Activated CD4-positive, alpha-beta memory T cell treated with anti-CD3 and anti-CD28 coated beads, Interleukin-2, amount 10 ng/mL, durations not matched to agents 7 days and 5 days (primary cell): ENCODE measurements around the gene MAPK13. TPM values are rescaled to one million over a fixed set of nuclear protein-coding genes. Genes with fewer than 3 reads are reported as not detected.
A peak's percentile ranks its signal among the peaks of the same experiment; 100 is the strongest.
"Not testable (repeated sequence)": the region's sequence is repeated elsewhere in the genome, so short reads cannot be mapped to it uniquely, and the experiment has no call there.

Source experiments
- CTCF ChIA-PET: fragments of 350-600 bp; sonication (Branson Sonifier 250); formaldehyde crosslinking; loops from one replicate; lab custom pipeline; 2021; ENCODE audit warnings: antibody characterized with exemption, inconsistent platforms; lab: Charles Lee
- POLR2A ChIA-PET: fragments of 350-600 bp; sonication (Branson Sonifier 250); formaldehyde crosslinking; loops from one replicate; lab custom pipeline; 2021; ENCODE audit warnings: antibody characterized with exemption; lab: Charles Lee
- DNase-seq: peaks from one replicate; pipeline ENCODE4 v3.0.0-alpha.2; 2020
- H3K27ac Mint-ChIP-seq: one replicate; pipeline ENCODE4 v1.8.0; 2021; ENCODE audit warnings: mild to moderate bottlenecking, mixed read lengths
- H3K27me3 Mint-ChIP-seq: one replicate; pipeline ENCODE4 v1.8.0; 2021; ENCODE audit warnings: mixed read lengths
- H3K36me3 Mint-ChIP-seq: one replicate; pipeline ENCODE4 v1.8.0; 2021; ENCODE audit warnings: low read depth, mixed read lengths
- H3K4me1 Mint-ChIP-seq: one replicate; pipeline ENCODE4 v1.8.0; 2021; ENCODE audit warnings: mixed read lengths
- H3K4me3 Mint-ChIP-seq: one replicate; pipeline ENCODE4 v1.8.0; 2021; ENCODE audit warnings: mild to moderate bottlenecking, mixed read lengths
- H3K9me3 Mint-ChIP-seq: one replicate; pipeline ENCODE4 v1.8.0; 2021; ENCODE audit warnings: mixed read lengths
- total RNA-seq, 2 experiments: library from RNA; stranded (reverse); gene quantifications; one replicate each; pipeline ENCODE4 v1.2.3, GENCODE V29; 2021

MAPK13 gene
- 10 to 100 TPM; 53.7 to 56.2 TPM for total RNA-seq

DNA sequence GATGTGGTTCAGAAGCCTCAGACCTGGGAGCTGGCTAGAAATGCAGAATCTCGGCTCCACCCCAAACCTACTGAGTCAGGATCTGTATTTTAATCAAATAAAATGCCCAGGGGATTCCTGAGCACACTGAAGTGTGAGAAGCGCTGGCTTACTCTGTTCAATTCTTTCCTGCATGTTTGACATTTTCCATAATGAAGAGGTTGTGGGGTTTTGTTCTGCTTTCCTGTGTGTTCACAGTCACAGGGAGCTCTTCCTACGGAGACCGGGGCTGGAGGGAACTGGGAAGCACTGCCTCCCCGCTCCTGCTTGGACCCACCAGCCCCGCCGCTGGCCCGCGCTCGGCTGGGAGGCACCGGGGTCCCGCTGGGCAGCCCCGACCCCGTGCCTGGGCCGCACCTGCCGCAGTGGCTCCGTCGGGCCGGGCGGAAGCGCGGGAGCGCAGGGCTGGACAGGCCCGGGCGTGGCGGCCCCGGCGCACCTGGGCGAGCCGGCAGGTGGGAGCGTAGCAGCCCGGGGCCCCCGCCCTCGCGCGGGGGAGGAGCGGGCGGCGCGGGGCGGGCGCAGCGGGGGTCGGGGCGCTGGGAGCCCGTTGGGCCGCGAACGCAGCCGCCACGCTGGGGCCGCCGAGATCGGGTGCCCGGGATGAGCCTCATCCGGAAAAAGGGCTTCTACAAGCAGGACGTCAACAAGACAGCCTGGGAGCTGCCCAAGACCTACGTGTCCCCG, at the start of gene MAPK13:
Gene MAPK13 (plus strand): TSS at position 573 of the 726 bp plus-strand sequence. CDS start 70 bp downstream, at position 643.
- ChIA-PET POLR2A (interaction anchor here (1.0 to 5.3 kb wide), 9 partner anchors 9 to 102 kb away, joined by 4 to 148 read pairs (median 10); partner anchors contain the start of genes BRPF3 and MAPK14), CTCF (interaction anchor here (0.7 to 5.9 kb wide), 6 partner anchors 8 to 65 kb away, joined by 3 to 47 read pairs (median 4); no protein-coding TSS in a partner anchor)
- Mint-ChIP-seq H3K4me1 (peaks cover 56% of the 10 kb centered on the region), H3K4me3 (peak within 1 kb of the TSS; percentile 86), H3K9me3 (no peaks in the 10 kb centered on the region), H3K27me3 (no peaks in the 10 kb centered on the region), H3K36me3 (peaks cover 18% of the 10 kb centered on the region), H3K27ac (peak within 1 kb of the TSS; percentile 93)
- peak; percentile 39 for DNase-seq

DNA sequence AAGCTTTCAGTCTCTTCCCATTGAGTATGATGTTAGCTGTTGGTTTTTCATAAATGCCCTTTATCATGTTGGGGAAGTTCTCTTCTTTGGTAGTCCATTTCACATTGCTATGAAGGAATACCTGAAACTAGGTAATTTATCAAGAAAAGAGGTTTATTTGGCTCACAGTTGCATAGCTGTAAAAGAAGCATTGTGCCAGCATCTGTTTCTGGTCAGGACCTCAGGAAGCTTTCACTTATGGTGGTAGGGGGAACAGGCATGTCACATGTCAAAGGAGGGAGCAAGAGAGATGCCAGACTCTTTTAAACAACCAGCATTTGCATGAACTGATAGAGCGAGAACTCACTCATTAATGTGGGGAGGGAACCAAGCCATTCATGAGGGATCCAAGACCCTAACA, 48.0 kb upstream of the MAPK13 start:
- H3K27ac Mint-ChIP-seq = no peak overlapping the region

DNA sequence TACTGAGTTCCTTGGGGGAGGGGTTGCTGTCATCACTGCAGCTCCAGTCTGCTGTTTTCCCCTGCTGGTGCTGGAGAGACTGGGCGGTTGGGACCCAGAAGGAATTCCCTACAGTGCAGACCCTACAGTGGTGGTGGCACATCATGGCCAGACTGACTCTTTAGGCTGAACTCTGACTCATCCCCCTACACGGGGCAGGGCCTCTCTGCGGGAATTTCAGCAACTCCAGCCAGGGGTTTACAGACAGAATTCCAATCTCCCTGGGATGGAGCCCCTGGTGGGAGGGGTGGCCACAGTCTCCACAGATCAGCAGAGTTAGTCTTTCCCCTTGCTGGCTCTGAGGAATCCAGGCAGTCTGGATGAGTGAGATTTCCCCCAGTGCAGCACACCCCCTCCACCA, 46.9 kb upstream of the MAPK13 start:
- CTCF ChIA-PET = interaction anchor here (1.2 kb wide), 1 partner anchor 54 kb away, joined by 3 read pairs; no protein-coding TSS in a partner anchor
- no peak for DNase-seq
- H3K4me1 Mint-ChIP-seq = peaks cover 2% of the 10 kb centered on the region
- no peak overlapping the region for H3K4me3 Mint-ChIP-seq
- no peak overlapping the region for H3K27ac Mint-ChIP-seq
- peaks cover 7% of the 10 kb centered on the region for H3K9me3 Mint-ChIP-seq
- H3K36me3 Mint-ChIP-seq = peaks cover 85% of the 10 kb centered on the region
- POLR2A ChIA-PET = no interaction called here
- no peaks in the 10 kb centered on the region for H3K27me3 Mint-ChIP-seq

More for the DNA sequence above, 48.0 kb upstream of the MAPK13 start:
- H3K36me3 Mint-ChIP-seq = peaks cover 84% of the 10 kb centered on the region
- ChIA-PET POLR2A (no interaction called here), CTCF (interaction anchor here (0.6 to 1.8 kb wide), 2 partner anchors 13 to 335 kb away, joined by 4 to 6 read pairs; no protein-coding TSS in a partner anchor)
- no peaks in the 10 kb centered on the region for H3K27me3 Mint-ChIP-seq
- peaks cover 7% of the 10 kb centered on the region for H3K9me3 Mint-ChIP-seq
- no peak overlapping the region for H3K4me3 Mint-ChIP-seq
- DNase-seq = no peak
- H3K4me1 Mint-ChIP-seq = peaks cover 2% of the 10 kb centered on the region

- H3K4me3 Mint-ChIP-seq, POLR2A ChIA-PET, CTCF ChIA-PET, H3K4me1 Mint-ChIP-seq, H3K27me3 Mint-ChIP-seq, H3K27ac Mint-ChIP-seq, DNase-seq, H3K9me3 Mint-ChIP-seq: not testable (repeated sequence)
- peaks cover 56% of the 10 kb centered on the region for H3K36me3 Mint-ChIP-seq
Measured at GRCh38 chr6:36088204-36088603, 42.1 kb upstream of the MAPK13 start.

DNA sequence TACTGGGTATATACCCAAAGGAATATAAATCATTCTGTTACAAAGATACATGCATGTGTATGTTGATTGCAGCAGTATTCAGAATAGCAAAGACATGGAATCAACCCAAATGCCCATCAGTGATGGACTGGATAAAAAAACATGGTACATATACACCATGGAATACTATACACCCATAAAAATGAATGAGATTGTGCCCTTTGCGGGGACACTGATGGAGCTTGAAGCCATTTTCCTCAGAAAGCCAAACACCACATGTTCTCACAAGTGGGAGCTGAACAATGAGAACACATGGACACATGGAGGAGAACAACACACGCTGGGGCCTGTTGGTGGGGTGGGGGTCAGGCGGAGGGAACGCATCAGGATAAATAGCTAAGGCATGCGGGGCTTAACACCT, 41.3 kb upstream of the MAPK13 start:
- CTCF ChIA-PET = no interaction called here
- Mint-ChIP-seq H3K4me3 (no peak overlapping the region), H3K9me3 (peaks cover 4% of the 10 kb centered on the region), H3K27me3 (no peaks in the 10 kb centered on the region), H3K4me1 (no peaks in the 10 kb centered on the region), H3K27ac (no peak overlapping the region), H3K36me3 (peaks cover 47% of the 10 kb centered on the region)
- DNase-seq = no peak
- POLR2A ChIA-PET = interaction anchor here (5.7 kb wide), 1 partner anchor 61 kb away, joined by 29 read pairs; the partner anchor contains the start of gene MAPK14

- ChIA-PET POLR2A (interaction anchor here (0.8 to 5.7 kb wide), 7 partner anchors 7 to 101 kb away, joined by 3 to 48 read pairs (median 6); partner anchors contain the start of gene MAPK14), CTCF (interaction anchor here (0.7 to 8.9 kb wide), 22 partner anchors 9 to 357 kb away, joined by 3 to 142 read pairs (median 5); partner anchors contain the start of genes ARMC12 and MAPK14)
- no peaks in the 10 kb centered on the region for H3K27me3 Mint-ChIP-seq
Measured at GRCh38 chr6:36094238-36094637, 36.1 kb upstream of the MAPK13 start.

GRCh38 chr6:36094753-36095496, 35.4 kb upstream of the MAPK13 start:
- CTCF ChIA-PET = interaction anchor here (0.7 to 8.9 kb wide), 34 partner anchors 9 to 358 kb away, joined by 3 to 142 read pairs (median 4); partner anchors contain the start of genes ARMC12, MAPK13, MAPK14 and SLC26A8
- H3K27ac Mint-ChIP-seq = no peak overlapping the region
- H3K36me3 Mint-ChIP-seq = peaks cover 47% of the 10 kb centered on the region
- H3K4me3 Mint-ChIP-seq = no peak overlapping the region
- no peaks in the 10 kb centered on the region for H3K9me3 Mint-ChIP-seq
- DNase-seq = peak; percentile 82
- H3K27me3 Mint-ChIP-seq = no peaks in the 10 kb centered on the region
- peaks cover 25% of the 10 kb centered on the region for H3K4me1 Mint-ChIP-seq
- POLR2A ChIA-PET = interaction anchor here (0.7 to 3.3 kb wide), 8 partner anchors 8 to 100 kb away, joined by 3 to 48 read pairs (median 4); partner anchors contain the start of gene MAPK14

More at GRCh38 chr6:36094238-36094637, 36.1 kb upstream of the MAPK13 start:
- Mint-ChIP-seq H3K27ac (no peak overlapping the region), H3K9me3 (no peaks in the 10 kb centered on the region), H3K36me3 (peaks cover 42% of the 10 kb centered on the region), H3K4me3 (no peak overlapping the region), H3K4me1 (peaks cover 18% of the 10 kb centered on the region)
- DNase-seq = no peak

DNA sequence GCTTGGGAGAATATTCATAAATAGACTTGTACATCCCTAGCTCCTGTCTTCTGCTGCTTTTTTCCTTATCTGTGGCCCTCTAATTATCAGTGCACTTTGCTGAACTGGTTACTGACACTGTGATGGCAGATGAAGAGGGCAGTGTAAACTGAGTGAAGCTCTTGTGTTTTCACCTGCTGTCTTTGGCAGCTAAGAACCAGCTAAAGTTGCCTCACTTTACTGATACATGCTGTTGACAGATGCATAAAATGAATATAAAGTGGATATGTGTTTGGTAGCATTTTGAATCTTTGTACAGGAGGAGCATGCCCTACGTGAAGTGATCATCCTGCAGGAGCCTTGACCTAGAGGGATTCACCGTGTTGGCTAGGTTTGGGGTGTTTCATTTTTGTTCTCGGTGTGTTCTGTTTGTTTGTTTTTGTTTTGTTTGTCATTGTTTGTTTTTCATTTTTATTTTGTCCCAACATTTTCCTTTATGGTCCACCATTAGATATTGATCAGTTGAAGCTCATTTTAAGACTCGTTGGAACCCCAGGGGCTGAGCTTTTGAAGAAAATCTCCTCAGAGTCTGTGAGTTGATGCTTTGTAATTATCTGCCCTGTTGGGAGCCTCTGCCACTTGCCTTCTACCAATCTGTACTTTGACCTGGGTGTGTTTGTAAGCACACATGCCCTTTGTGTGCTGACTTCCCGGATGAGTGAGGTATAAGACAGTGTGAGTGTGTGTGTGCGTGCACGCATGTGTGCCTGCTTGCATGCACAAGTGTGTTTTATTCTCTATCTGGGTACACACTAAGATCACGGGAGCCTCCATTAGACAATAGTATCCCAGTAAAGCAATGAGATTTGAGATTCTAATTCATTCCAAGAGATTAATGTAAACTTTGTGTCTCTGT, 34.6 kb upstream of the MAPK13 start:
- H3K9me3 Mint-ChIP-seq = no peaks in the 10 kb centered on the region
- ChIA-PET CTCF (interaction anchor here (0.8 to 8.9 kb wide), 27 partner anchors 10 to 359 kb away, joined by 3 to 142 read pairs (median 5); partner anchors contain the start of genes ARMC12, MAPK13, MAPK14 and SLC26A8), POLR2A (interaction anchor here (0.7 to 3.3 kb wide), 7 partner anchors 9 to 67 kb away, joined by 3 to 48 read pairs (median 3); partner anchors contain the start of gene MAPK14)
- H3K27me3 Mint-ChIP-seq = no peaks in the 10 kb centered on the region
- no peak for DNase-seq
- peak overlapping the region; percentile 28 for H3K27ac Mint-ChIP-seq
- H3K4me3 Mint-ChIP-seq = no peak overlapping the region
- H3K4me1 Mint-ChIP-seq = peaks cover 31% of the 10 kb centered on the region
- H3K36me3 Mint-ChIP-seq = peaks cover 51% of the 10 kb centered on the region

DNA sequence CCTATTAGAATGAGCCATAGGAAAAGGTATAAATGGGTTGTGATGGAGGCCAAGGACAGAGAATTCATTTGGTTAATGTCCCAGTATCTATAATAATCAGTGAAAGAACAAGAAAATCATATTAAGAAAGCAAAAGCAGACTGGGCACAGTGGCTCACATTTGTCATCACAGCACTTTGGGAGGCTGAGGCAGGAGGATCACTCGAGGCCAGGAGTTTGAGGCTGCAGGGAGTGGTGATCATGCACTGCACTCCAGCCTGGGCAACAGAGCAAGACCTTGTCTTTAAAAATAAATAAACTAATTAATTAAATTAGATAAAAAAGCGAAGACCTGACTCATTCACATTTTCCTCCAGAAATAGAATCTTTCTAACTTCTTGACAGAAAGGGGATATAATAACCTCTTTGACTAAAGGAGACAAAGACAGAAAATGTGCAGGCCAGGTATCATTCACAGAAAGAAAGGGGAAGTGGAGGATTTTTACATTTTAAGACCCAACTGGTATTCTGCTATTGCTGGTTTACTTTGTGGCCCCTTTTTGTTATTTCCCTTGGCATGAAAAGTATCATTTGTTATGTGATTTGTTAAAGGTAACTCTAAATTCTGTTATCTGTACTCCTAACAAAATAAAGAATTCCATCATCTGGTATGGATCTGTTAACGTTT, 31.9 kb upstream of the MAPK13 start:
- ChIA-PET CTCF (interaction anchor here (0.6 to 8.9 kb wide), 4 partner anchors 16 to 693 kb away, joined by 3 to 142 read pairs (median 4); partner anchors contain the start of gene MAPK14), POLR2A (interaction anchor here (1.3 to 4.1 kb wide), 3 partner anchors 23 to 70 kb away, joined by 5 to 25 read pairs (median 20); partner anchors contain the start of gene MAPK14)
- Mint-ChIP-seq H3K4me3 (no peak overlapping the region), H3K27me3 (no peaks in the 10 kb centered on the region), H3K4me1 (peaks cover 37% of the 10 kb centered on the region), H3K9me3 (no peaks in the 10 kb centered on the region), H3K27ac (peak overlapping the region; percentile 41), H3K36me3 (peaks cover 52% of the 10 kb centered on the region)
- DNase-seq = no peak

DNA sequence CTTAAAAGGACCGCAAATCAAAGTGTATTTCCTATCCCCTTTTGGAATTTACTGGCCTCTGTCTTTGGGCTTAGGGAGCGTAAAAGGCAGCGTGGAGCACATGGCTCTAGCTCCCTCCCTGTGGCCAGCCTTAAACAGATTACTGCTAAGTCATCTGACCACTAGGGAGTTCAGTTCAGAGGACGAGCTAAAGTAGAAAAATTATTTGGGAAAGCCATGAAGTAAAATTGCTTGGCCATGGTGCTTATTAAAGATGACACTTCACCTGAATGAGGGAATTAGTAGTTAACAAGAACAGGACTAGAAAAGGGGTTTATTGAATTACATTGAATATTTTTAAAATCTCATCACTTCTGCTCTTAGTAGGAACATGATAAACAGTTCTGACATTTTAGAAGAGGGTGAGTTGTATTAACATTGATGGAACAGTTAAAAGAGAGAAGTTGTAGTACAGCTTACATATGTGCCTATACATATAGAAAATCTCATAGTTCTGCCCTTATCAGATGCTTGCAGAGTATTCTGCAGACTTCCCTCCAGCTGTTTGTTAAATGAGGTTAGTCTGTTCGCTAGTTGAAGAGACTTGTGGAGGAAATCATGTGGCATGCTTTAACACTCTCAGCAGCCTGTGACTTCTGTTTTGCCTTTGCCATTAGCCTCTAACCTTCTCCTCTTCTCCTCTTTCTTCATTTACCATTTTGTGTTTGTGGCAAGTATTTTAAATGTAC, 31.2 kb upstream of the MAPK13 start:
- peaks cover 37% of the 10 kb centered on the region for H3K4me1 Mint-ChIP-seq
- H3K9me3 Mint-ChIP-seq = no peaks in the 10 kb centered on the region
- H3K4me3 Mint-ChIP-seq = no peak overlapping the region
- ChIA-PET CTCF (interaction anchor here (0.6 to 1.4 kb wide), 3 partner anchors 22 to 693 kb away, joined by 3 to 4 read pairs (median 3); no protein-coding TSS in a partner anchor), POLR2A (interaction anchor here (1.2 to 4.1 kb wide), 4 partner anchors 22 to 73 kb away, joined by 3 to 25 read pairs (median 12); partner anchors contain the start of gene MAPK14)
- H3K27ac Mint-ChIP-seq = peak overlapping the region; percentile 69
- no peak for DNase-seq
- peaks cover 57% of the 10 kb centered on the region for H3K36me3 Mint-ChIP-seq
- no peaks in the 10 kb centered on the region for H3K27me3 Mint-ChIP-seq
